ENCODE data around the gene PPP1R16B.

Gene PPP1R16B

DNA sequence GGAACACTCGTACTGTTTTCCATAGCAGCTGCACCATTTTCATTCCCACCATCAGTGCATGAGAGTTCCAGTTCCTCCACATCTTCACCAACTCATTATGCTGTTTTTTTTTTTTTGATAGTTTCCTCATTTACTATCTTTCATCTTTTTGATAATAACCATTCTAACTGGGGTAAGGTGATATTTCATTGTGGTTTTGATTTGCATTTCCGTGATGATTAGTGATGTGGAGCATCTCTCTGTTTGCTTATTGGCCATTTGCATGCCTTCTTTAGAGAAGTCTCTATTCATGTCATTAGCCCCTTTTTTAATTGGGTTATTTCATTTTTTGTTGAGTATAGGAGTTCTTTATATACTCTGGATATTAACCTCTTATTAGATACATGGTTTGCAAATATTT lies 31.3 kb upstream of the PPP1R16B start:
- POLR2A ChIA-PET: no interaction called here
- DNase-seq (ENCODE audit: extremely low spot score): no peak
- CTCF ChIA-PET: no interaction called here
- no peak for TF ChIP-seq ARNT (IDR thresholded peaks at IDR 0.05)
- TF ChIP-seq ELF4 (IDR thresholded peaks at IDR 0.05): no peak
- no peak for TF ChIP-seq ZNF384 (IDR thresholded peaks at IDR 0.05)
- no peak for TF ChIP-seq FOXK2 (IDR thresholded peaks at IDR 0.05)
- TF ChIP-seq, protein P1, sequence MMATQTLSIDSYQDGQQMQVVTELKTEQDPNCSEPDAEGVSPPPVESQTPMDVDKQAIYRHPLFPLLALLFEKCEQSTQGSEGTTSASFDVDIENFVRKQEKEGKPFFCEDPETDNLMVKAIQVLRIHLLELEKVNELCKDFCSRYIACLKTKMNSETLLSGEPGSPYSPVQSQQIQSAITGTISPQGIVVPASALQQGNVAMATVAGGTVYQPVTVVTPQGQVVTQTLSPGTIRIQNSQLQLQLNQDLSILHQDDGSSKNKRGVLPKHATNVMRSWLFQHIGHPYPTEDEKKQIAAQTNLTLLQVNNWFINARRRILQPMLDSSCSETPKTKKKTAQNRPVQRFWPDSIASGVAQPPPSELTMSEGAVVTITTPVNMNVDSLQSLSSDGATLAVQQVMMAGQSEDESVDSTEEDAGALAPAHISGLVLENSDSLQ (IDR thresholded peaks at IDR 0.05): no peak
- TF ChIP-seq SUZ12 (IDR thresholded peaks at IDR 0.05): no peak

GRCh38 chr20:38776363-38776762 lies 29.1 kb upstream of the PPP1R16B start:
- no peak for DNase-seq (ENCODE audit: extremely low spot score)
- POLR2A ChIA-PET: no interaction called here
- TF ChIP-seq, protein P1 (IDR thresholded peaks at IDR 0.05): no peak
- TF ChIP-seq FOXM1 (IDR thresholded peaks at IDR 0.05; ENCODE audit: borderline replicate concordance) (no peak), NFRKB (IDR thresholded peaks at IDR 0.05) (no peak), ARNT (IDR thresholded peaks at IDR 0.05) (no peak), HDGF (IDR thresholded peaks at IDR 0.05; ENCODE audit: borderline replicate concordance) (no peak), SP1 (IDR thresholded peaks at IDR 0.05) (no peak), ZNF384 (IDR thresholded peaks at IDR 0.05) (no peak), ELF4 (IDR thresholded peaks at IDR 0.05) (no peak), TARDBP (IDR thresholded peaks at IDR 0.05) (no peak), L3MBTL2 (conservative IDR thresholded peaks at IDR 0.05) (no peak), FOXK2 (IDR thresholded peaks at IDR 0.05) (no peak), SUZ12 (IDR thresholded peaks at IDR 0.05) (no peak), FOXA1 (IDR thresholded peaks at IDR 0.05) (no peak)
- CTCF ChIA-PET: no interaction called here

- TF ChIP-seq ARNT (IDR thresholded peaks at IDR 0.05): no peak
- no peak for TF ChIP-seq ZNF384 (IDR thresholded peaks at IDR 0.05)
- TF ChIP-seq, protein P1 (IDR thresholded peaks at IDR 0.05): no peak
- TF ChIP-seq FOXK2 (IDR thresholded peaks at IDR 0.05): no peak
- no peak for TF ChIP-seq SP1 (IDR thresholded peaks at IDR 0.05)
- no peak for TF ChIP-seq LEF1 (IDR thresholded peaks at IDR 0.05; ENCODE audit: borderline replicate concordance)
- no peak for TF ChIP-seq SUZ12 (IDR thresholded peaks at IDR 0.05)
- no peak for TF ChIP-seq BHLHE40 (IDR thresholded peaks at IDR 0.05; ENCODE audit: borderline replicate concordance)
- no peak for TF ChIP-seq FOXM1 (IDR thresholded peaks at IDR 0.05; ENCODE audit: borderline replicate concordance)
- no peak for TF ChIP-seq CTBP1 (IDR thresholded peaks at IDR 0.05; ENCODE audit: borderline replicate concordance)
- TF ChIP-seq L3MBTL2 (conservative IDR thresholded peaks at IDR 0.05): no peak
- CTCF ChIA-PET: no interaction called here
- DNase-seq (ENCODE audit: extremely low spot score): no peak
- POLR2A ChIA-PET: no interaction called here
Observed at GRCh38 chr20:38779247-38780097, 26.0 kb upstream of the PPP1R16B start.

DNA sequence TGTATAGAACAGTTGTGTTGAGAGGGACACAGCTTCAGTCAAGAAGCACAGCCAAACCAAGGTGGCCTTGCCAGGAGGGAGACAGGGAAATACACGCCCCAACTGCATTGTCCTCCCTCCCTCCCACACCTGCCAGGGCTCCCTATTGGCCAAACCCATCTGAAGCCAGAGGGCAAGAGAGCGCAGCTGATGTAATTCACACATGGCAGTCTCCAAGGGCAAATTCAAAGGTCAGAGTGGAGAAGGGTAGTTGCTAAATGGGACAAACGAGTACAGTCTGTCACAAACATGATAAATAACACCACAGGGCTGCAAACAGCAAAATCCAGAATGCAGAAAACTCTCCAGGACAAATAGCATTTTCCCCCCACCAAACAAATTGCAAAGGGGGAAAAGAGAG lies 23.2 kb upstream of the PPP1R16B start:
- DNase-seq (ENCODE audit: extremely low spot score): no peak
- ChIA-PET POLR2A (no interaction called here), CTCF (no interaction called here)
- TF ChIP-seq FOXM1 (IDR thresholded peaks at IDR 0.05; ENCODE audit: borderline replicate concordance): no peak
- TF ChIP-seq LEF1 (IDR thresholded peaks at IDR 0.05; ENCODE audit: borderline replicate concordance): no peak
- TF ChIP-seq NFRKB (IDR thresholded peaks at IDR 0.05): no peak
- TF ChIP-seq BHLHE40 (IDR thresholded peaks at IDR 0.05; ENCODE audit: borderline replicate concordance): no peak
- no peak for TF ChIP-seq HDGF (IDR thresholded peaks at IDR 0.05; ENCODE audit: borderline replicate concordance)

GRCh38 chr20:38787870-38788269 lies 17.6 kb upstream of the PPP1R16B start:
- CTCF ChIA-PET: interaction anchor here (0.6 kb wide), 1 partner anchor 95 kb away, joined by 4 read pairs; no protein-coding TSS in a partner anchor
- TF ChIP-seq HDGF (IDR thresholded peaks at IDR 0.05; ENCODE audit: borderline replicate concordance) (no peak), BHLHE40 (IDR thresholded peaks at IDR 0.05; ENCODE audit: borderline replicate concordance) (no peak), CTBP1 (IDR thresholded peaks at IDR 0.05; ENCODE audit: borderline replicate concordance) (no peak), LEF1 (IDR thresholded peaks at IDR 0.05; ENCODE audit: borderline replicate concordance) (no peak), TARDBP (IDR thresholded peaks at IDR 0.05) (no peak)
- POLR2A ChIA-PET: no interaction called here
- no peak for DNase-seq (ENCODE audit: extremely low spot score)

DNA sequence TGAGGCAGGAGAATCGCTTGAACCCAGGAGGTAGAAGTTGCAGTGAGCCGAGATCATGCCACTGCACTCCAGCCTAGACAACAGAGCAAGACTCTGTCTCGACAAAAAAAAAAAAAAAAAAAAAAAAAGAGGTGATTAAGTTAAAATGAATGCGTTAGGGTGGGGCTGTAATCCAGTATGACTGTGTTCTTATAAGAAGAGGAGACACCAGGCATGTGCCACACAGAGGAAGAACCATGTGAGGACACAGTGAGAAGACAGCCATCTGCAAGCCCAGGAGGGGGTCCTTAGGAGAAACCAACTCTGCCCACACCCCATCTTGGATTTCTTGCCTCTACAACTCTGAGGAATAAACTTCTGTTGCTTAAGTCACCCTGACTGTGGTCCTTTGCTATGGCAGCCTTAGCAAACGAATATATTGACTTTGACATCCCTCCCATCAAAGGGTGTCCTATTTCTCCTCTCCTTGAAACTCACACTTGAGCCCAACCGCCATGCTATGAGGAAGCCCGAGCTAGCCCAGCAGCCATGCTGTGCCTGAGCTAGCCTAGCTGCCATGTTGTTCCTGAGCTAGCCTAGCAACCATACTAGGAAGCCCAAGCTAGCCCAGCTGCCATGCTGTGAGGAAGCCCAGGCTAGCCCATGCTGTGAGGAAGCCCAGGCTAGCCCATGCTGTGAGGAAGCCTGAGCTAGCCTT lies 15.8 kb upstream of the PPP1R16B start:
- ChIA-PET POLR2A (no interaction called here), CTCF (interaction anchor here (0.7 to 1.4 kb wide), 6 partner anchors 9 to 452 kb away, joined by 3 to 11 read pairs (median 4); partner anchors contain the start of gene PPP1R16B)
- no peak for DNase-seq (ENCODE audit: extremely low spot score)
- TF ChIP-seq CTBP1 (IDR thresholded peaks at IDR 0.05; ENCODE audit: borderline replicate concordance) (no peak), NFRKB (IDR thresholded peaks at IDR 0.05) (no peak), L3MBTL2 (conservative IDR thresholded peaks at IDR 0.05) (no peak), TARDBP (IDR thresholded peaks at IDR 0.05) (no peak), ELF4 (IDR thresholded peaks at IDR 0.05) (no peak), BHLHE40 (IDR thresholded peaks at IDR 0.05; ENCODE audit: borderline replicate concordance) (no peak), ZNF384 (IDR thresholded peaks at IDR 0.05) (no peak), HDGF (IDR thresholded peaks at IDR 0.05; ENCODE audit: borderline replicate concordance) (no peak), FOXM1 (IDR thresholded peaks at IDR 0.05; ENCODE audit: borderline replicate concordance) (no peak), FOXK2 (IDR thresholded peaks at IDR 0.05) (no peak)
